IPS-20b (cell line): ENCODE measurements around the gene CNOT1.

Experiments used
- H3K27ac ChIP-seq: one replicate; pipeline ENCODE4 v1.5.1; 2013; ENCODE audit warnings: low read length
- H3K27me3 ChIP-seq: 2 replicates; pipeline ENCODE4 v1.6.1; 2013; ENCODE audit warnings: mild to moderate bottlenecking, low read length, inconsistent platforms; ENCODE audit not compliant: insufficient read depth
- H3K36me3 ChIP-seq: 2 replicates; pipeline ENCODE4 v1.6.1; 2013; ENCODE audit warnings: low read depth, mild to moderate bottlenecking, inconsistent platforms, low read length, moderate library complexity; ENCODE audit not compliant: insufficient read depth
- H3K4me1 ChIP-seq: 2 replicates; pipeline ENCODE4 v1.6.1; 2013; ENCODE audit warnings: mild to moderate bottlenecking, control low read depth, inconsistent platforms, low read length, moderate library complexity; ENCODE audit not compliant: insufficient read depth
- H3K4me3 ChIP-seq: 2 replicates; pipeline ENCODE4 v1.5.1; 2013; ENCODE audit warnings: mild to moderate bottlenecking, low read length, inconsistent platforms
- H3K9ac ChIP-seq: 2 replicates; pipeline ENCODE4 v1.6.1; 2013; ENCODE audit warnings: low read depth, mild to moderate bottlenecking, inconsistent platforms, low read length, moderate library complexity
- H3K9me3 ChIP-seq: 2 replicates; pipeline ENCODE4 v1.6.1; 2013; ENCODE audit warnings: mild to moderate bottlenecking, low read depth, low read length, inconsistent platforms; ENCODE audit not compliant: insufficient read depth

CNOT1 gene

GRCh38 chr16:58487566-58488351 is 141.9 kb downstream of the CNOT1 start:
- Histone ChIP-seq H3K4me1 (no peaks in the 10 kb centered on the region), H3K27ac (no peak overlapping the region), H3K9ac (no peak overlapping the region), H3K4me3 (no peak overlapping the region), H3K36me3 (no peaks in the 10 kb centered on the region), H3K9me3 (no peaks in the 10 kb centered on the region), H3K27me3 (peaks cover 7% of the 10 kb centered on the region; the same call in 1 of the 2 replicates)

GRCh38 chr16:58485184-58485887 is 144.3 kb downstream of the CNOT1 start:
- Histone ChIP-seq H3K9me3 (no peaks in the 10 kb centered on the region), H3K4me1 (no peaks in the 10 kb centered on the region), H3K27ac (no peak overlapping the region), H3K4me3 (no peak overlapping the region), H3K36me3 (no peaks in the 10 kb centered on the region), H3K27me3 (peaks cover 7% of the 10 kb centered on the region; the same call in 1 of the 2 replicates), H3K9ac (no peak overlapping the region)

GRCh38 chr16:58481931-58482330 is 147.7 kb downstream of the CNOT1 start:
- H3K27me3 ChIP-seq, result peaks cover 1% of the 10 kb centered on the region; the same call in 1 of the 2 replicates
- H3K9me3 ChIP-seq, result no peaks in the 10 kb centered on the region
- no peak overlapping the region for H3K27ac ChIP-seq
- H3K4me1 ChIP-seq, result no peaks in the 10 kb centered on the region
- H3K9ac ChIP-seq, result no peak overlapping the region
- H3K36me3 ChIP-seq, result no peaks in the 10 kb centered on the region
- no peak overlapping the region for H3K4me3 ChIP-seq

- H3K27ac ChIP-seq, result no peak overlapping the region
- H3K9me3 ChIP-seq, result no peaks in the 10 kb centered on the region
- H3K4me3 ChIP-seq, result no peak overlapping the region
- H3K9ac ChIP-seq, result no peak overlapping the region
- H3K36me3 ChIP-seq, result no peaks in the 10 kb centered on the region
- no peaks in the 10 kb centered on the region; the same call in 1 of the 2 replicates for H3K27me3 ChIP-seq
- H3K4me1 ChIP-seq, result no peaks in the 10 kb centered on the region
Measured at GRCh38 chr16:58481226-58481869, 148.3 kb downstream of the CNOT1 start.

- Histone ChIP-seq H3K4me3 (no peak overlapping the region), H3K4me1 (no peaks in the 10 kb centered on the region), H3K27ac (no peak overlapping the region), H3K9ac (no peak overlapping the region), H3K9me3 (no peaks in the 10 kb centered on the region), H3K36me3 (no peaks in the 10 kb centered on the region), H3K27me3 (no peaks in the 10 kb centered on the region; the same call in 1 of the 2 replicates)
Measured at GRCh38 chr16:58478427-58478826, 151.2 kb downstream of the CNOT1 start.

GRCh38 chr16:58476791-58477190 is 152.8 kb downstream of the CNOT1 start:
- H3K4me3 ChIP-seq, result no peak overlapping the region
- H3K36me3 ChIP-seq, result no peaks in the 10 kb centered on the region
- no peaks in the 10 kb centered on the region; the same call in 1 of the 2 replicates for H3K4me1 ChIP-seq
- no peaks in the 10 kb centered on the region for H3K9me3 ChIP-seq
- H3K27ac ChIP-seq, result no peak overlapping the region
- no peak overlapping the region for H3K9ac ChIP-seq
- H3K27me3 ChIP-seq, result no peaks in the 10 kb centered on the region; the same call in 1 of the 2 replicates

GRCh38 chr16:58475091-58475619 is 154.5 kb downstream of the CNOT1 start:
- Histone ChIP-seq H3K4me1 (no peaks in the 10 kb centered on the region; the same call in 1 of the 2 replicates), H3K9ac (no peak overlapping the region), H3K9me3 (no peaks in the 10 kb centered on the region), H3K36me3 (no peaks in the 10 kb centered on the region), H3K27me3 (no peaks in the 10 kb centered on the region; the same call in 1 of the 2 replicates), H3K27ac (no peak overlapping the region), H3K4me3 (no peak overlapping the region)

- no peaks in the 10 kb centered on the region; the same call in 1 of the 2 replicates for H3K4me1 ChIP-seq
- H3K9me3 ChIP-seq, result no peaks in the 10 kb centered on the region
- H3K9ac ChIP-seq, result no peak overlapping the region
- H3K27me3 ChIP-seq, result no peaks in the 10 kb centered on the region; the same call in 1 of the 2 replicates
- no peak overlapping the region for H3K27ac ChIP-seq
- no peak overlapping the region for H3K4me3 ChIP-seq
- no peaks in the 10 kb centered on the region for H3K36me3 ChIP-seq
Measured at GRCh38 chr16:58474296-58474695, 155.3 kb downstream of the CNOT1 start.

GRCh38 chr16:58472827-58473226 is 156.8 kb downstream of the CNOT1 start:
- H3K9me3 ChIP-seq, result no peaks in the 10 kb centered on the region
- no peak overlapping the region for H3K4me3 ChIP-seq
- no peak overlapping the region for H3K9ac ChIP-seq
- no peaks in the 10 kb centered on the region for H3K36me3 ChIP-seq
- H3K4me1 ChIP-seq, result no peaks in the 10 kb centered on the region; the same call in 1 of the 2 replicates
- no peak overlapping the region for H3K27ac ChIP-seq
- peaks cover 4% of the 10 kb centered on the region; the same call in 1 of the 2 replicates for H3K27me3 ChIP-seq

- no peak overlapping the region for H3K4me3 ChIP-seq
- no peak overlapping the region for H3K27ac ChIP-seq
- H3K9me3 ChIP-seq, result no peaks in the 10 kb centered on the region
- no peaks in the 10 kb centered on the region for H3K36me3 ChIP-seq
- no peaks in the 10 kb centered on the region; the same call in 1 of the 2 replicates for H3K4me1 ChIP-seq
- no peak overlapping the region for H3K9ac ChIP-seq
- peaks cover 10% of the 10 kb centered on the region for H3K27me3 ChIP-seq
Measured at GRCh38 chr16:58472266-58472665, 157.4 kb downstream of the CNOT1 start.

GRCh38 chr16:58471209-58471975 is 158.2 kb downstream of the CNOT1 start:
- H3K4me1 ChIP-seq, result no peaks in the 10 kb centered on the region; the same call in 1 of the 2 replicates
- H3K27me3 ChIP-seq, result peaks cover 18% of the 10 kb centered on the region
- no peaks in the 10 kb centered on the region for H3K36me3 ChIP-seq

More at GRCh38 chr16:58471209-58471975, 158.2 kb downstream of the CNOT1 start:
- Histone ChIP-seq H3K9me3 (no peaks in the 10 kb centered on the region), H3K9ac (no peak overlapping the region), H3K27ac (no peak overlapping the region), H3K4me3 (no peak overlapping the region)
